Type B pancreatic cell (in vitro differentiated cells): Measurements from ENCODE around the gene SPON2. TPM values are rescaled to one million over a fixed set of nuclear protein-coding genes. Genes with fewer than 3 reads are reported as not detected.

Experiments used
- DNase-seq: peaks from one replicate; pipeline ENCODE4 v3.0.0; 2021; ENCODE audit warnings: mixed read lengths; ENCODE audit not compliant: unreplicated experiment; ENCODE audit errors: extremely low spot score
- H3K27ac Mint-ChIP-seq: 2 replicates; pipeline ENCODE4 v1.8.0; 2021; ENCODE audit warnings: mild to moderate bottlenecking, mixed read lengths
- H3K27me3 Mint-ChIP-seq: 2 replicates; pipeline ENCODE4 v1.8.0; 2021; ENCODE audit warnings: mixed read lengths
- H3K36me3 Mint-ChIP-seq: 2 replicates; pipeline ENCODE4 v1.8.0; 2021; ENCODE audit warnings: mixed read lengths
- H3K4me1 Mint-ChIP-seq: one replicate; pipeline ENCODE4 v1.8.0; 2021; ENCODE audit warnings: mixed read lengths; ENCODE audit not compliant: unreplicated experiment
- H3K4me3 Mint-ChIP-seq: 2 replicates; pipeline ENCODE4 v1.8.0; 2021; ENCODE audit warnings: mild to moderate bottlenecking, mixed read lengths
- H3K9me3 Mint-ChIP-seq: 2 replicates; pipeline ENCODE4 v1.8.0; 2021; ENCODE audit warnings: mixed read lengths
- CTCF ChIP-seq: fragments of 200-600 bp; sonication (generic); conservative IDR thresholded peaks from 2 replicates; pipeline ENCODE4 v1.5.0; 2021; ENCODE audit warnings: antibody characterized with exemption, mild to moderate bottlenecking
- long read RNA-seq: library from polyadenylated mRNA; unstranded; transcript quantifications from one replicate; pipeline ENCODE4 v2.0.0, GENCODE V29; 2020
- total RNA-seq: library from RNA; stranded (reverse); gene quantifications from 2 replicates; pipeline ENCODE4 v1.2.1, GENCODE V29; 2021; ENCODE audit warnings: low replicate concordance

The SPON2 gene
- total RNA-seq: 8.8 and 10.4 TPM in 2 replicates
- long read RNA-seq, partial matches to known transcripts: 0 of 2 reads
- long read RNA-seq, other reads (novel, unspliced or antisense): 1 of 2 reads

DNA sequence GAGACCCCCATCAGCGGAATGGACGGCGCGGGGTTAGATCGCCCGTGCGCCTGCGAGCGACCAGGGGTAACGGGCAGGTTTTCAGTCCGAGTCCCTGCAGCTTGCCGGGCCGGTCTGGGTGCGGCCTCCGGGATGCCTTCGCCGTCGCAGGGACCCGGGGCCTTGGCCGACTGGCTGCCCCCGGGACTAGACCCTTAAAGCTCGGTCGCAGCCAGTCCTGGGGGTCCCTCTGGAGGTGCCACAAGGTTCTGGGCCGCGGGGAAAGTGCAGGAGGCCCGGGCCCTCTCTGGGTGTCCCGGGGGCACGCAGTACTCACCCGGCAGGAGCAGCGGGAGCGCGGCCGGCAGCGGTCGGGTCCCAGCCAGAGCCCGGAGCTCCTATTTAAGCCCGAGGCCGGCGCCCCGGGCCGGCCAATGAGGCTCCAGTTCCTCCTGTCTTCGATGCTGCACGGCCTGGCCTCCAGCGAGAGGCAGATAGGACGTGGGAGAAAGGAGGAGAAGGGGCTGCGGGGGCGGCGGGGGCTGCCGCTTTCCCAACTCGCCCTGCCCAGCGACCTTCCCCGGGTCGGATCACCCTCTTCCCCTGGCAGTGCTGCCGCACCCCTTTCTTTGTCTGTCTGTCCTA is at the start of gene SPON2:
SPON2 (minus strand) TSS at position 356 of the 624 bp plus-strand sequence.
- Mint-ChIP-seq H3K9me3 (no peaks in the 10 kb centered on the region), H3K4me3 (peak within 1 kb of the TSS; percentile 44), H3K27ac (no peak within 1 kb of the TSS), H3K36me3 (no peaks in the 10 kb centered on the region), H3K27me3 (peaks cover 52% of the 10 kb centered on the region), H3K4me1 (peaks cover 6% of the 10 kb centered on the region)
- no peak for TF ChIP-seq CTCF
- peak; percentile 70 for DNase-seq

GRCh38 chr4:1221155-1221870 is 48.9 kb upstream of the SPON2 start:
- Mint-ChIP-seq H3K27ac (no peak overlapping the region), H3K9me3 (no peaks in the 10 kb centered on the region)

DNA sequence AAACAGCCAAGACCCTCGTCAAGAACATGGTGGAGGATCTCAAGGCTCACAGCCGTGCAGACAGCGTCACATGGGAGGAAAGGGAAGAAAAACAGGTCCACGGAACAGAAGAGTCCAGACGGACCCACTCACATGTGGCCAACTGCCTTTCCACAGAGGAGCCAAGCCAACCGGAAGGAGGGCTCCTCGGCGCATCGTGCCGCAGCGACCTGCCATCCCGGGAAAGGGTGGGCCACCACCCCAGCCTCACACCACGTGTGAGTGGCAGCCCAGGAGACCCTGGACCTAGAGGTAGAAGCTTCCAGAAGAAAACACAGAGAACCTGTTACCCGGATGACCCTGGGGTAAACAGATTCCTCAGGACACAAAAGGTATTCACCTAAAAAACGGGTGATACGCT is 48.2 kb upstream of the SPON2 start:
- Mint-ChIP-seq H3K9me3 (no peaks in the 10 kb centered on the region), H3K27ac (no peak overlapping the region), H3K4me1 (peaks cover 4% of the 10 kb centered on the region), H3K27me3 (no peaks in the 10 kb centered on the region), H3K36me3 (peaks cover 30% of the 10 kb centered on the region), H3K4me3 (no peak overlapping the region)
- no peak for DNase-seq
- no peak for TF ChIP-seq CTCF

More at GRCh38 chr4:1221155-1221870, 48.9 kb upstream of the SPON2 start:
- Mint-ChIP-seq H3K27me3 (no peaks in the 10 kb centered on the region), H3K4me1 (peaks cover 4% of the 10 kb centered on the region), H3K4me3 (no peak overlapping the region), H3K36me3 (peaks cover 30% of the 10 kb centered on the region)
- TF ChIP-seq CTCF: no peak
- no peak for DNase-seq

DNA sequence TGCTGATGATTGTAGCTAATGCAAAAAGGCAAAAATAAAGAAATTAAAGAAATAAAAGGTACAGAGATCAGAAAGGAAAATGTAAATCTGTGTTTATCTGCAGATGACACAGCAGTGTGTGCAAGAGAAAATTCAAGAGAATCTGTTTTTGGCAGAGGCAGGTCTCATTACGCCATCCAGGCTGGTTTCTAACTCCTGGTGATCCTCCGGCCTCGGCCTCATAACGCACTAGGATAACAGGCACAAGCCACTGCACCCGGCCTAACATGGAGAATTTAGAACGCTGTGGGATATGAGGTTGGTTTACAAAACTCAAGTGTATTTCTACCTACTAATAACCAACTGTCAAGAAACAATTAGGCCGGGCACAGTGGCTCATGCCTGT is 47.2 kb upstream of the SPON2 start:
- DNase-seq: no peak
- H3K9me3 Mint-ChIP-seq: no peaks in the 10 kb centered on the region
- H3K4me3 Mint-ChIP-seq: no peak overlapping the region
- peaks cover 27% of the 10 kb centered on the region for H3K36me3 Mint-ChIP-seq
- no peak overlapping the region for H3K27ac Mint-ChIP-seq
- TF ChIP-seq CTCF: no peak
- H3K4me1 Mint-ChIP-seq: peaks cover 4% of the 10 kb centered on the region
- no peaks in the 10 kb centered on the region for H3K27me3 Mint-ChIP-seq

DNA sequence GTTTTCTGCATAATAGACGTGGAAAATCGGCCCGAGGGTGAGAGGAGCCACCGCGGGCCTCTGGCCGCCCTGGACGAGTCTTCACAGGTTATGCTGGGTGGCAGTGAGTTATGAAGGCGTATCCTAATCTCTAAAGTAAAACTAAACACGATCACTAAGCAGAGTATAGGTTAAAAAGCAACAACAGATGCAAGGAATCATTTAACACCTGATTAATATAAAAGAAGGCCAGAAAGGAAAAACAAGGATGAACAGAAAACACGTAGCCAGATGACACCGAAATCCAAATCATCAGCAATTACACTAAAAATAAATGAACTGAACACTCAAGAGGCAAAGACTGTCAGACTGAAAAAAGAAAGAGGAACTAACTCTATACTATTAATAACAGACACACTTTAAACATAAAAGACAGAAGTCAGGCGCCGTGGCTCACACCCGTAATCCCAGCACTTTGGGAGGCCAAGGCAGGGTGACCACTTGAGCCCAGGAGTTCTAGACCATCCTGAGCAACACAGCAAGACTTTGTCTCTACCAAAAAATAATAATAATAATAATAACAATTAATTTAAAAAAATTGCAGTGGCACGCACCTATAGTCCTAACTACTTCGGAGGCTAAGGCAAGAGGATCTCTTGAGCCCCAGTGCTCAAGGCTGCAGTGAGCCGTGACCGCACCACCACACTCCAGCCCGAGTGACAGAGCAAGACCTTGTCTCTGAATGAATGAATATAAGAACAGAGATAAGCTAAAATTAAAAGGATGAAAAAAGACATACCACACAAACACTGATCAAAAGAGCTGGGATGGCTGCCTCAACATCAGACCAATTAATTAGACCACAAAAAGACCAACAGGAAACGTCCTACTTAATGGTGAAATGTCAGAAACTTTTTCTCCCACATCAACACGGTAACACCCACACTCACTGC is 46.5 kb upstream of the SPON2 start:
- TF ChIP-seq CTCF: no peak
- Mint-ChIP-seq H3K36me3 (peaks cover 21% of the 10 kb centered on the region), H3K9me3 (no peaks in the 10 kb centered on the region), H3K27ac (no peak overlapping the region), H3K4me3 (no peak overlapping the region), H3K4me1 (no peaks in the 10 kb centered on the region), H3K27me3 (no peaks in the 10 kb centered on the region)
- DNase-seq: no peak
